AG09309 (cell line): ENCODE results near the gene FIBCD1.

ENCODE experiments used
- DNase-seq: peaks from one replicate; pipeline ENCODE4 v3.0.0-alpha.2; 2010; ENCODE audit warnings: low read depth
- H3K4me3 ChIP-seq: 2 replicates; pipeline ENCODE4 v1.5.1; 2011; ENCODE audit warnings: mild to moderate bottlenecking, low read depth, low read length, moderate library complexity; ENCODE audit not compliant: control insufficient read depth
- TF ChIP-seq, protein P1 (sequence below): IDR thresholded peaks from 2 replicates; pipeline ENCODE4 v1.5.1; 2011; ENCODE audit warnings: mild to moderate bottlenecking, low read depth, low read length, inconsistent platforms; ENCODE audit not compliant: insufficient read depth, control insufficient read depth; ENCODE audit errors: missing control alignments

Gene FIBCD1

GRCh38 chr9:130921989-130922892 lies 16.8 kb downstream of the FIBCD1 start:
- H3K4me3 ChIP-seq = no peak overlapping the region
- DNase-seq = no peak
- TF ChIP-seq, protein P1, sequence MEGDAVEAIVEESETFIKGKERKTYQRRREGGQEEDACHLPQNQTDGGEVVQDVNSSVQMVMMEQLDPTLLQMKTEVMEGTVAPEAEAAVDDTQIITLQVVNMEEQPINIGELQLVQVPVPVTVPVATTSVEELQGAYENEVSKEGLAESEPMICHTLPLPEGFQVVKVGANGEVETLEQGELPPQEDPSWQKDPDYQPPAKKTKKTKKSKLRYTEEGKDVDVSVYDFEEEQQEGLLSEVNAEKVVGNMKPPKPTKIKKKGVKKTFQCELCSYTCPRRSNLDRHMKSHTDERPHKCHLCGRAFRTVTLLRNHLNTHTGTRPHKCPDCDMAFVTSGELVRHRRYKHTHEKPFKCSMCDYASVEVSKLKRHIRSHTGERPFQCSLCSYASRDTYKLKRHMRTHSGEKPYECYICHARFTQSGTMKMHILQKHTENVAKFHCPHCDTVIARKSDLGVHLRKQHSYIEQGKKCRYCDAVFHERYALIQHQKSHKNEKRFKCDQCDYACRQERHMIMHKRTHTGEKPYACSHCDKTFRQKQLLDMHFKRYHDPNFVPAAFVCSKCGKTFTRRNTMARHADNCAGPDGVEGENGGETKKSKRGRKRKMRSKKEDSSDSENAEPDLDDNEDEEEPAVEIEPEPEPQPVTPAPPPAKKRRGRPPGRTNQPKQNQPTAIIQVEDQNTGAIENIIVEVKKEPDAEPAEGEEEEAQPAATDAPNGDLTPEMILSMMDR = no peak

DNA sequence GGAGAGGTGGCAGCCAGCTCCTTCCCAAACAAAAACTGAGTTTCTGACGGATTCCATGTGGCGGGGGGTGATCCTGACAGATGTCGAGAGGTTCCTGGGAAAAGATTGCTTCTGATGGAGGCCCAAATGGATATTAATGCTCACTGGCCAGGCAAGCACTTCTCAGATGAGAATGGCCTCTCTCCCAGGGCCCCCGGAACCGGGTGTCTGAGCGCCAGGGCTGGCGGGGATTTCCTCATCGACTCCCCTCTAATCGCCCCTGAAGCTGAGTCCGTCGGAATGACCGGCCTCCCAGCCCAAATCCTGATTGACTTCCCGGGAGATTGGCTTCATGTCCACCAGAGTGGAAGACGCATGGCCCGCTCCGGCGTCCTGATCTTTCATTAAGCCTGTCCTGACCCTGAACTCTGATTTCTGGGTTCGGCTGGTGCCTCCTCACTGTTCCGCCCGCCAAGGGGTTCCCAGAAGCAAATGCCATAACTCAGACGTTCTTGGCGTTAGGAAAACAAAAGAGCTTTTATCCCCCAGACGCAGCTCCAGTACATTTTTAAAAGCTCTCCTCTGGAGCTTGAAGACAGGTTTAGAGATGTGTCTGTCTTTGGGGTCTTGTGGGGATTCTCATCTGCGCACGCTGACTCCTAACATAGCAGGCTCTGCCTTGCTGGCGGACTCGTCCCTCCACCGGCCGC lies 17.6 kb downstream of the FIBCD1 start:
- H3K4me3 ChIP-seq = no peak overlapping the region
- TF ChIP-seq, protein P1 = no peak
- no peak for DNase-seq

DNA sequence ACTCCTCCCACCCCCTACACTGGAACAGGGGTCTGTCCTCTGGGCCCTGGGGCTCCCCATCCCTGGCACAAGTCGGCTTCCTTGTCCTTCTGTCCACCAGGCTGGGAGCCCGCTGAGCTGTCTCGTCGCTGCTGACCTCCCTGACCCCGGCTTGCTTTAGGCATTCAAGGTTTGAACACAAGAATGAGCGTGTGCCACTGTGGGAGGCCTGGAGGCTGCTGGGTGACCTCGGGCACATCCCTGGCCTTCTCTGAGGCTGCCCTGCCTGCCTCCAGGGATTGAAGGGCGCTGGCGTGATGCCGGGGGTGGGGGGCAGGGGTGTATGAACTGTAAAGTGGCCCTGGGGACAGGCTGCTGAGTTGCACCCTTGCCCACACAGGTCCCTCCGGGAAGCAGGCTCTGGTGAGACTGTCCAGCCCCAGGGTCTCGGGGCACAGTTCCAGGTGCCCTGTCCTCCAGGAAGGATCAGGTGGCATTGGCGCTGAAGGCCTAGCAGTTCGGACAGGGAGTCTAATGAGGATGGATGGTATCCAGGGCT lies 18.2 kb downstream of the FIBCD1 start:
- H3K4me3 ChIP-seq = no peak overlapping the region
- DNase-seq = no peak
- TF ChIP-seq, protein P1 = no peak

DNA sequence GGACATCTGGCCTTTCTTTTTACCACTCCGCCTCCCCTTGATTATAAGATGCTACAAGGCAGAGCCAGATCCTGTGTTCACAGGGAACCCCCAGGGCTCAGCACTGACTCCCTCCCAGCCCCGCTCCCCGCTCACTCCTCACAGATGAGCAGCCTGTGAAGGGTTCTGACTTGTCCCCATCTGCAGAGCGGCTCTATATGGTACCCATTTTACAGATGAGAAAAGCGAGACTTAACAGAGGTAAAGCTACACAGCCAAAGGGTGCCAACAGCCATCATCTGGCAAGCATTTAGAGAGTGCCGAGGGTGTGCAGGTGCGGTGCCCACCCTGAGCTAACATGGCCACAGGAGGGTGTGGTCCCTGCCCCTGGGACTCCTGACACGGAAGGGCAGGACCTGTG lies 18.8 kb downstream of the FIBCD1 start:
- TF ChIP-seq, protein P1 = no peak
- DNase-seq = no peak
- H3K4me3 ChIP-seq = no peak overlapping the region

DNA sequence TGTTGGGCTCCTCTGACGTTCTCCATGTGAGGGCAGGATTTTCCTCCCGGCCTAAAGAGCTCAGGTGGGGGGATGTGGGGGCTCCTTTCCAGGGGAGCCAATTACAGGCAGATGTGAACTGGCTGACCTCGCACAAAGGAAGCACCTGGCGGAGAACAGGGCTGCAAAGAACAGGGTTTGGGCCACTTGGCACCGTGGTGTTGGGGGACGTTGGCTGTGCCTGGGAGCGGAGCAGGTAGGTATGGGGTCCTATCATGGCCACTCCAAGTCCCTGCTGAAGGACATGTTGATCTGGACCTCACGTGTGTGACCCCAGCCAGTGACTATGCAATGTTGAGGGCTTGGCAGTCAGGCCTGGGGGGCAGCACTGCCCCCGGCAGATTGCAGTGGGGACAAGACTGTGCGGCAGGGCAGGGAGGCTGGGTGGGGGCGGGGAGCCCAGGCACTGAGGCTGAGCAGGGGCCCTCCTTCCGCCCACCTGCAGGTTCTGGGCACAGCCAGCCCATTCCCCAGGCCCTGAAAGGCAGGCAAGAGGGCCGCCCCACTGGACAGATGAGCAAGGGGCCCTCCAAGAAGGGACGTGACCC lies 19.4 kb downstream of the FIBCD1 start:
- no peak overlapping the region for H3K4me3 ChIP-seq
- no peak for DNase-seq
- TF ChIP-seq, protein P1 = no peak

DNA sequence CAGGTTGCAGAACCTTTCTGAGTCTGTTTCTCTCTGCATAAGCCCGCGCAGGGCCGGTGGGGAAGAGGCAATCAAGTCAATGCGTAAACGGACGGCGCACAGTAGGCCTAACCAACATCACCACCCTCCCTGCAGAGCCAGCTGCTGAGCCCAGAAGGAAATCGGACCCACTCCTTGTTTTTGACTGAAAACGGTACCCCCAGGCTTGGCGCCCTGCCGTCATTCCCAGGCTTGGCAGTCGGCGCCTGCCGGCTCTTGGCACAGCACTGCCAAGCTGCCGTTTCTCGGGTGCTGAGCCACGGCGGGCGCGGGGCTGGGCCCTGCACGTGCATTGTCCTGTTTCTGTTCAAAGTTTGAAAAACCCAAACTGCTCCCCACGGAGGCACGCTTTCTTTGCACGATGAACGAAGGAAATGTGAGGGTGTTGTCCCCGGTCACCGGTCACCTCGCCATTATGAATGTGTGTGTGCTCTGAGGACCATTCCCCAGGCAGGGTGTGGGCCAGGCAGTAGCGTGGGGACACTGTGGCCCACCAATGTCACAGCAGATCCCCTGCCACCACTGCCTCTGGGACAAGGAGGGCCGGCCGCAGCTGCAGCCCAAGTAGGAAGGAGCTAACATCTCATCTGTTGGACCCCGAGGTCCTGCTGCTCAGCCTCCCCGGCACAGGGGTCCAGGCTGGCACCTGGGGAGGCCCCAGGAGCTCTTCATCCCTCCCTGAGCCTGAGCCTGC lies 20.1 kb downstream of the FIBCD1 start:
- no peak overlapping the region for H3K4me3 ChIP-seq
- DNase-seq = no peak
- TF ChIP-seq, protein P1 = no peak
